Measurements from ENCODE around the gene SORCS1.

The SORCS1 gene

DNA sequence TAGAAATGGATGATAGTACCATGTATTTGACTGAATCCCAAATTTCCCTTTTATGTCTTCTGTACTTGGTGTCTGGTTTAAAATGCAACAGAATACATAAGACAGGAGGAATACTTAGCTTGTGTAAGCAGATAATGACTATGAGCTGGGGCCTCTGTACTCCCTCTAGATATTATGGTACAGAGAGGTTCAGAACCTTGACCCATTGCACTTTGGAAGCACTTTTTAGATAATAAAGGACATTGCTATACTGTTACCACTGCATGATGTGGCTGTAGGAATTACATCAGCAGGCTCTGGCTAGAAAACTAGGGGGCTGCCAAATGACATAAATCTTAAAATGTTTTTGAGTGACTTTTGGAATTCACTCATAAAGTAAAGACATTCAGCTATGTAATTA, 526.6 kb downstream of the SORCS1 start:
- Histone ChIP-seq H3K27ac (ENCODE audit: extremely low read depth, low read depth, low read length) (no peak overlapping the region), H3K36me3 (ENCODE audit: control insufficient read depth in 2 of 2, insufficient read depth in 1 of 2, low read length in 2 of 2) (no peaks in the 10 kb centered on the region), H3K4me1 (ENCODE audit: control insufficient read depth, insufficient read depth, low read length) (no peaks in the 10 kb centered on the region), H3K9me3 (ENCODE audit: control insufficient read depth, insufficient read depth, low read depth, low read length) (no peaks in the 10 kb centered on the region), H3K4me3 (ENCODE audit: low read depth, low read length) (no peak overlapping the region)
- ChIA-PET CTCF (interaction anchor here (1.9 kb wide), 1 partner anchor 68 kb away, joined by 9 read pairs; no protein-coding TSS in a partner anchor), POLR2A (no interaction called here)
- TF ChIP-seq TRIM28 (IDR thresholded peaks at IDR 0.05; ENCODE audit: borderline replicate concordance, low read length), result no peak
- TF ChIP-seq SETDB1 (IDR thresholded peaks at IDR 0.05; ENCODE audit: insufficient read length, low read length), result no peak
- TF ChIP-seq OSR2 (tag by site-specific recombination; IDR thresholded peaks at IDR 0.05), result no peak
- no peak for TF ChIP-seq ZNF302 (tag by site-specific recombination; IDR thresholded peaks at IDR 0.05; ENCODE audit: low read depth)
- TF ChIP-seq ZNF157 (tag by site-specific recombination; IDR thresholded peaks at IDR 0.05), result no peak
- TF ChIP-seq ZNF48 (tag by site-specific recombination; IDR thresholded peaks at IDR 0.05), result no peak
- TF ChIP-seq ZSCAN23 (tag by site-specific recombination; IDR thresholded peaks at IDR 0.05), result no peak
- TF ChIP-seq, protein P1, sequence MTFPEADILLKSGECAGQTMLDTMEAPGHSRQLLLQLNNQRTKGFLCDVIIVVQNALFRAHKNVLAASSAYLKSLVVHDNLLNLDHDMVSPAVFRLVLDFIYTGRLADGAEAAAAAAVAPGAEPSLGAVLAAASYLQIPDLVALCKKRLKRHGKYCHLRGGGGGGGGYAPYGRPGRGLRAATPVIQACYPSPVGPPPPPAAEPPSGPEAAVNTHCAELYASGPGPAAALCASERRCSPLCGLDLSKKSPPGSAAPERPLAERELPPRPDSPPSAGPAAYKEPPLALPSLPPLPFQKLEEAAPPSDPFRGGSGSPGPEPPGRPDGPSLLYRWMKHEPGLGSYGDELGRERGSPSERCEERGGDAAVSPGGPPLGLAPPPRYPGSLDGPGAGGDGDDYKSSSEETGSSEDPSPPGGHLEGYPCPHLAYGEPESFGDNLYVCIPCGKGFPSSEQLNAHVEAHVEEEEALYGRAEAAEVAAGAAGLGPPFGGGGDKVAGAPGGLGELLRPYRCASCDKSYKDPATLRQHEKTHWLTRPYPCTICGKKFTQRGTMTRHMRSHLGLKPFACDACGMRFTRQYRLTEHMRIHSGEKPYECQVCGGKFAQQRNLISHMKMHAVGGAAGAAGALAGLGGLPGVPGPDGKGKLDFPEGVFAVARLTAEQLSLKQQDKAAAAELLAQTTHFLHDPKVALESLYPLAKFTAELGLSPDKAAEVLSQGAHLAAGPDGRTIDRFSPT (tag by site-specific recombination; IDR thresholded peaks at IDR 0.05), result no peak
- TF ChIP-seq ZXDB (tag by site-specific recombination; IDR thresholded peaks at IDR 0.05), result no peak
- no peak for TF ChIP-seq ZSCAN30 (tag by site-specific recombination; IDR thresholded peaks at IDR 0.05)
- TF ChIP-seq ZNF121 (tag by site-specific recombination; IDR thresholded peaks at IDR 0.05), result no peak
- no peak for TF ChIP-seq ZNF777 (tag by site-specific recombination; IDR thresholded peaks at IDR 0.05; ENCODE audit: borderline replicate concordance)
- no peak for TF ChIP-seq ZNF843 (tag by site-specific recombination; IDR thresholded peaks at IDR 0.05)
- TF ChIP-seq YY1 (tag by site-specific recombination; IDR thresholded peaks at IDR 0.05), result no peak
- TF ChIP-seq ZNF202 (tag by site-specific recombination; IDR thresholded peaks at IDR 0.05; ENCODE audit: borderline replicate concordance), result no peak
- no peak for TF ChIP-seq ZNF654 (tag by site-specific recombination; IDR thresholded peaks at IDR 0.05; ENCODE audit: low read depth)
- no peak for TF ChIP-seq ZNF341 (tag by site-specific recombination; IDR thresholded peaks at IDR 0.05; ENCODE audit: low read depth)
- no peak for TF ChIP-seq ZNF707 (tag by site-specific recombination; IDR thresholded peaks at IDR 0.05)
- TF ChIP-seq ZNF677 (tag by site-specific recombination; IDR thresholded peaks at IDR 0.05), result no peak

DNA sequence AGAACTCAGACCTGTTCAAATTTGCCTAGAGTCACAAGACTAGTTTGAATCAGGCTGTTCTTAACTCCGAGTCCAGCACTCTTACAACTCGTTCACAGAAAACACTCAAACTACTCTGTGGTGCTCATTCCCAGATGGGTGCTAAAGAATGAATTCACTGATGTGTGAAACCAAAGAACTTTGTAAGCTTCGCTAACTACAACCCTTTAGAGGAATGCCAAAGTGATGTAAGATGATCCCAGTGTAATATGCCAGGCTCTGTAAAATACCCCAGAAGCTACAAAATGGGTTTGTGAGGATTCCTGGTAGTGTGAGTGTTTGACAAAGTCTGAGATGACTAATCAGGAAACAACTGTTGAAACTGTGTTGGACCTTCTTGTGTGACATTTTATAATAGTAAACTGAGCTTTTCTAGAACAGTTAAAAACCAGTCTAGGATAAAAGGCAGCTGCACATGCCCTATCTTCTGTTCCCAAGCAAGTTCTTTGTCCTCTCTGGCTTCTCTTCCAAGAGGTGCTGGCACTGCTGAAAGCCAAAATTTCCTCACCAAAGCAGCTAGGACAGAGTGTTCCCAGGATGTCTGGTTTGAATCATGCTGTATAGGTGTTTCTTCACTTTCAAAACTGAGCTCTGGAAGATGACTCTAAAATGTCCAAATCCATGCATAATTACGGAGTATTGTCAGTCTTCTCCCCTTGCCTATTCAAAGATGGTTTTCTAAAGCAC, 527.6 kb downstream of the SORCS1 start:
- Histone ChIP-seq H3K4me1 (ENCODE audit: control insufficient read depth, insufficient read depth, low read length) (no peaks in the 10 kb centered on the region), H3K4me3 (ENCODE audit: low read depth, low read length) (no peak overlapping the region), H3K36me3 (ENCODE audit: control insufficient read depth in 2 of 2, insufficient read depth in 1 of 2, low read length in 2 of 2) (no peaks in the 10 kb centered on the region), H3K27ac (ENCODE audit: extremely low read depth, low read depth, low read length) (no peak overlapping the region), H3K9me3 (ENCODE audit: control insufficient read depth, insufficient read depth, low read depth, low read length) (no peaks in the 10 kb centered on the region)
- CTCF ChIA-PET, result interaction anchor here (1.9 kb wide), 1 partner anchor 68 kb away, joined by 9 read pairs; no protein-coding TSS in a partner anchor
- TF ChIP-seq, protein P2, sequence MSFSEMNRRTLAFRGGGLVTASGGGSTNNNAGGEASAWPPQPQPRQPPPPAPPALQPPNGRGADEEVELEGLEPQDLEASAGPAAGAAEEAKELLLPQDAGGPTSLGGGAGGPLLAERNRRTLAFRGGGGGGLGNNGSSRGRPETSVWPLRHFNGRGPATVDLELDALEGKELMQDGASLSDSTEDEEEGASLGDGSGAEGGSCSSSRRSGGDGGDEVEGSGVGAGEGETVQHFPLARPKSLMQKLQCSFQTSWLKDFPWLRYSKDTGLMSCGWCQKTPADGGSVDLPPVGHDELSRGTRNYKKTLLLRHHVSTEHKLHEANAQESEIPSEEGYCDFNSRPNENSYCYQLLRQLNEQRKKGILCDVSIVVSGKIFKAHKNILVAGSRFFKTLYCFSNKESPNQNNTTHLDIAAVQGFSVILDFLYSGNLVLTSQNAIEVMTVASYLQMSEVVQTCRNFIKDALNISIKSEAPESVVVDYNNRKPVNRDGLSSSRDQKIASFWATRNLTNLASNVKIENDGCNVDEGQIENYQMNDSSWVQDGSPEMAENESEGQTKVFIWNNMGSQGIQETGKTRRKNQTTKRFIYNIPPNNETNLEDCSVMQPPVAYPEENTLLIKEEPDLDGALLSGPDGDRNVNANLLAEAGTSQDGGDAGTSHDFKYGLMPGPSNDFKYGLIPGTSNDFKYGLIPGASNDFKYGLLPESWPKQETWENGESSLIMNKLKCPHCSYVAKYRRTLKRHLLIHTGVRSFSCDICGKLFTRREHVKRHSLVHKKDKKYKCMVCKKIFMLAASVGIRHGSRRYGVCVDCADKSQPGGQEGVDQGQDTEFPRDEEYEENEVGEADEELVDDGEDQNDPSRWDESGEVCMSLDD (tag by site-specific recombination; IDR thresholded peaks at IDR 0.05), result no peak
- TF ChIP-seq ZNF155 (tag by site-specific recombination; IDR thresholded peaks at IDR 0.05) (no peak), GLI2 (tag by site-specific recombination; IDR thresholded peaks at IDR 0.05; ENCODE audit: borderline replicate concordance, low read depth) (no peak), ZNF404 (tag by site-specific recombination; IDR thresholded peaks at IDR 0.05) (no peak), ZNF211 (tag by site-specific recombination; IDR thresholded peaks at IDR 0.05; ENCODE audit: low read depth) (no peak)
- POLR2A ChIA-PET, result no interaction called here

Data from HEK293 (cell line).